Heart left ventricle (tissue), 13 donors: ENCODE measurements around the gene MANBA.

ENCODE experiments used
- CTCF ChIP-seq, 12 donors: fragments of 200-600 bp; sonication (generic) in 4 of 12; IDR thresholded peaks; one replicate each; pipeline versions ENCODE4 v1.5.0 to v1.8.0; 2018 to 2022; ENCODE audit warnings: antibody characterized with exemption in 12 of 12, mild to moderate bottlenecking in 5 of 12
- POLR2A ChIP-seq, 2 donors: fragments of 450-650 bp; IDR thresholded peaks; one replicate each; pipeline ENCODE4 v1.6.1; 2017; ENCODE audit warnings: antibody characterized with exemption in 2 of 2, mild to moderate bottlenecking in 2 of 2, moderate library complexity in 2 of 2
- donor health status: ischemic (EF 13 %, LVEDD 7.1; RV severe dilation, severe dysfunction).
- donor health status: DM: no; HTN: yes; CAD: no.
- donor health status: DM: no; HTN: no; CAD: no.
- donor health status: ischemic (EF 25% LVEDD 6.9; RV normal size, moderate dysfunction).
- donor health status: ischemic (EF 25% LVEDD 5.7; RV mildly dilated, moderate dysfunction).
- donor health status: ischemic (EF 35%, LVEDD 5.7; RV mildly dilated, moderate dysfunction).
- donor health status: nonischemic (EF 11% LVEDD 7.7; RV severe dilation, severe dysfunction).
- donor health status: DM: yes; HTN: yes; CAD: no.
- donor health status: PGD.
- donor health status: ischemic (EF 29% LVEDD 5.4; RV normal size, mild dysfunction).
- donor health status: nonischemic (EF 23%, LVEDD 6.1; RV moderate dilation, normal function).

- TF ChIP-seq CTCF (IDR thresholded peaks at IDR 0.05) (no peak), POLR2A (IDR thresholded peaks at IDR 0.05) (no peak)
These were observed 160.9 kb downstream of the MANBA start for GRCh38 chr4:102599886-102600285.
